Transverse colon (tissue), 4 donors: ENCODE data around the gene HIVEP2.

Experiments used
- EP300 ChIP-seq: sonication (generic); formaldehyde crosslinking; IDR thresholded peaks from one replicate; pipeline ENCODE4 v1.6.1; 2017; ENCODE audit warnings: antibody characterized with exemption, low read depth
- POLR2A ChIP-seq: fragments of 450-650 bp; IDR thresholded peaks from one replicate; pipeline ENCODE4 v1.6.1; 2016; ENCODE audit warnings: antibody characterized with exemption, mild to moderate bottlenecking, moderate library complexity
- POLR2AphosphoS5 ChIP-seq, 3 donors: sonication (generic); formaldehyde crosslinking; IDR thresholded peaks; one replicate each; pipeline ENCODE4 v1.6.1; 2016; ENCODE audit warnings: antibody characterized with exemption in 3 of 3
- TF ChIP-seq, protein P1 (sequence below), 5 experiments: fragments of 200-600 bp in 3 of 5; fragments of 450-650 bp in 2 of 5; sonication (generic) in 3 of 5; IDR thresholded peaks; 1 replicate in 2 of 5; 2 replicates in 3 of 5; pipeline ENCODE4 v1.5.1; 2016 to 2017; ENCODE audit warnings: antibody characterized with exemption in 5 of 5, inconsistent platforms in 3 of 5, mild to moderate bottlenecking in 2 of 5, moderate library complexity in 1 of 5

DNA sequence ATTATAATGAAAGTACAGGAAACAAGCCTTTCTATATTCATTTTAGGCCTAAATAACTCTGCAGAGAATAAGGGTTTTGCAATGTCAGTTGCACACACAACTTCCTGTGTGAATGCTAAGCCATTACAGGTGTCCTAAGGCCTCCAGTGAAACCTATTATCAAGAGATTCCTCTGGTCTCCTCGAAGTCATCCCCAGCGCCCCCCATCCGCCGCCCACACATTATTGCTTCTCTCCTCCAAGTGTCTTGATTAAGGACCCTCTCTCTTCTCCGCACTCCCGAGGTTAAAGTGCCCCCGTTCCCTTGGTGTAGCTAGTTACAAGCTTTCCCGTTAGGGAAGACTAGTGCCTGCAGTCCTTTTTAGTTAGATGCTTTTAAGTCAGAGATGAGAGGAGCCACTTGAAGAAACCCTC, 1.3 kb downstream of the HIVEP2 start:
- TF ChIP-seq, protein P1, sequence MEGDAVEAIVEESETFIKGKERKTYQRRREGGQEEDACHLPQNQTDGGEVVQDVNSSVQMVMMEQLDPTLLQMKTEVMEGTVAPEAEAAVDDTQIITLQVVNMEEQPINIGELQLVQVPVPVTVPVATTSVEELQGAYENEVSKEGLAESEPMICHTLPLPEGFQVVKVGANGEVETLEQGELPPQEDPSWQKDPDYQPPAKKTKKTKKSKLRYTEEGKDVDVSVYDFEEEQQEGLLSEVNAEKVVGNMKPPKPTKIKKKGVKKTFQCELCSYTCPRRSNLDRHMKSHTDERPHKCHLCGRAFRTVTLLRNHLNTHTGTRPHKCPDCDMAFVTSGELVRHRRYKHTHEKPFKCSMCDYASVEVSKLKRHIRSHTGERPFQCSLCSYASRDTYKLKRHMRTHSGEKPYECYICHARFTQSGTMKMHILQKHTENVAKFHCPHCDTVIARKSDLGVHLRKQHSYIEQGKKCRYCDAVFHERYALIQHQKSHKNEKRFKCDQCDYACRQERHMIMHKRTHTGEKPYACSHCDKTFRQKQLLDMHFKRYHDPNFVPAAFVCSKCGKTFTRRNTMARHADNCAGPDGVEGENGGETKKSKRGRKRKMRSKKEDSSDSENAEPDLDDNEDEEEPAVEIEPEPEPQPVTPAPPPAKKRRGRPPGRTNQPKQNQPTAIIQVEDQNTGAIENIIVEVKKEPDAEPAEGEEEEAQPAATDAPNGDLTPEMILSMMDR (IDR thresholded peaks at IDR 0.05): no peak
- no peak for TF ChIP-seq POLR2AphosphoS5 (IDR thresholded peaks at IDR 0.05)
- no peak for TF ChIP-seq EP300
- TF ChIP-seq POLR2A: no peak
